ENCODE measurements around the gene RNU11. TPM values are rescaled to one million over a fixed set of nuclear protein-coding genes. Genes with fewer than 3 reads are reported as not detected.
"Not testable (repeated sequence)": the region's sequence is repeated elsewhere in the genome, so short reads cannot be mapped to it uniquely, and the experiment has no call there.

The RNU11 gene
- total RNA-seq, 1 experiment from 2014 or later, result not detected

GRCh38 chr1:28671254-28671780 lies 22.9 kb downstream of the RNU11 start:
- peaks cover 28% of the 10 kb centered on the region for H3K79me2 ChIP-seq (ENCODE audit: low read length)
- no peaks in the 10 kb centered on the region for H3K27me3 ChIP-seq (ENCODE audit: low read length)
- CTCF ChIA-PET, result interaction anchor here (0.6 kb wide), 1 partner anchor 66 kb away, joined by 5 read pairs; the partner anchor contains the start of gene YTHDF2
- H3K36me3 ChIP-seq (ENCODE audit: low read depth, low read length), result no peaks in the 10 kb centered on the region
- H3K27ac ChIP-seq (ENCODE audit: low read length), result no peak overlapping the region
- no peaks in the 10 kb centered on the region for H3K9me2 ChIP-seq (replicated peaks; ENCODE audit: low read length)
- DNase-seq (no peak), ATAC-seq (no peak)
- no peak overlapping the region for H3K9ac ChIP-seq (ENCODE audit: low read length)
- H4K20me1 ChIP-seq (ENCODE audit: low read length), result no peaks in the 10 kb centered on the region
- peaks cover 3% of the 10 kb centered on the region for H3F3A ChIP-seq (ENCODE audit: low read length, unreplicated experiment)
- intact Hi-C loops (cut with micrococcal nuclease), result no loop called here
- H2AFZ ChIP-seq (ENCODE audit: low read length), result no peak overlapping the region
- no peak overlapping the region for H3K4me2 ChIP-seq (ENCODE audit: low read length)
- TF ChIP-seq EZH2 (IDR thresholded peaks at IDR 0.05; ENCODE audit: low read length, unreplicated experiment), result no peak
- TF ChIP-seq EZH2phosphoT487 (IDR thresholded peaks at IDR 0.05; ENCODE audit: borderline replicate concordance, low read length), result no peak
- no peak for TF ChIP-seq CTCF (conservative IDR thresholded peaks at IDR 0.05; ENCODE audit: low read depth, low read length)
- H3K4me3 ChIP-seq (ENCODE audit: low read length), result no peak overlapping the region
- no peaks in the 10 kb centered on the region for H3K9me3 ChIP-seq (ENCODE audit: low read length)
- POLR2A ChIA-PET (ENCODE audit: unreplicated experiment), result interaction anchor here (0.6 kb wide), 1 partner anchor 155 kb away, joined by 4 read pairs; no protein-coding TSS in a partner anchor
- H3K4me1 ChIP-seq (ENCODE audit: insufficient read depth, low read length), result peaks cover 10% of the 10 kb centered on the region; the same call in 1 of the 2 replicates
- BruUV-seq (replicated peaks), result no TSS peak

GRCh38 chr1:28672971-28673370 lies 24.6 kb downstream of the RNU11 start:
- POLR2A ChIA-PET (ENCODE audit: unreplicated experiment), result not testable (repeated sequence)
- peaks cover 28% of the 10 kb centered on the region for H3K79me2 ChIP-seq (ENCODE audit: low read length)

GRCh38 chr1:28675924-28676257 lies 27.5 kb downstream of the RNU11 start:
- ChIA-PET POLR2A (ENCODE audit: unreplicated experiment) (no interaction called here), CTCF (interaction anchor here (0.6 kb wide), 1 partner anchor 45 kb away, joined by 9 read pairs; no protein-coding TSS in a partner anchor)
- BruUV-seq (replicated peaks), result no TSS peak
- no peak overlapping the region for H3K9ac ChIP-seq (ENCODE audit: low read length)
- TF ChIP-seq CTCF (conservative IDR thresholded peaks at IDR 0.05; ENCODE audit: low read depth, low read length) (no peak), EZH2phosphoT487 (IDR thresholded peaks at IDR 0.05; ENCODE audit: borderline replicate concordance, low read length) (no peak), EZH2 (IDR thresholded peaks at IDR 0.05; ENCODE audit: low read length, unreplicated experiment) (no peak)
- H3K9me3 ChIP-seq (ENCODE audit: low read length), result no peaks in the 10 kb centered on the region
- H3K4me1 ChIP-seq (ENCODE audit: insufficient read depth, low read length), result no peaks in the 10 kb centered on the region
- no peaks in the 10 kb centered on the region for H3F3A ChIP-seq (ENCODE audit: low read length, unreplicated experiment)
- intact Hi-C loops (cut with micrococcal nuclease), result no loop called here
- H3K27ac ChIP-seq (ENCODE audit: low read length), result no peak overlapping the region
- no peaks in the 10 kb centered on the region for H3K27me3 ChIP-seq (ENCODE audit: low read length)
- H3K9me2 ChIP-seq (replicated peaks; ENCODE audit: low read length), result no peaks in the 10 kb centered on the region
- no peaks in the 10 kb centered on the region for H3K36me3 ChIP-seq (ENCODE audit: low read depth, low read length)
- H3K79me2 ChIP-seq (ENCODE audit: low read length), result peaks cover 6% of the 10 kb centered on the region; the same call in 1 of the 2 replicates
- no peak for ATAC-seq
- H3K4me3 ChIP-seq (ENCODE audit: low read length), result no peak overlapping the region
- no peak overlapping the region for H3K4me2 ChIP-seq (ENCODE audit: low read length)
- no peak for DNase-seq
- H2AFZ ChIP-seq (ENCODE audit: low read length), result no peak overlapping the region
- no peaks in the 10 kb centered on the region for H4K20me1 ChIP-seq (ENCODE audit: low read length)

More at GRCh38 chr1:28672971-28673370, 24.6 kb downstream of the RNU11 start:
- BruUV-seq (replicated peaks); H3K4me2 ChIP-seq (ENCODE audit: low read length); H3K9me2 ChIP-seq (replicated peaks; ENCODE audit: low read length); H4K20me1 ChIP-seq (ENCODE audit: low read length); intact Hi-C loops (cut with micrococcal nuclease); H3K27me3 ChIP-seq (ENCODE audit: low read length); H3K4me1 ChIP-seq (ENCODE audit: insufficient read depth, low read length); H3K36me3 ChIP-seq (ENCODE audit: low read depth, low read length); H3K27ac ChIP-seq (ENCODE audit: low read length); H3F3A ChIP-seq (ENCODE audit: low read length, unreplicated experiment); H3K9ac ChIP-seq (ENCODE audit: low read length); H2AFZ ChIP-seq (ENCODE audit: low read length); CTCF ChIA-PET; H3K4me3 ChIP-seq (ENCODE audit: low read length); ATAC-seq; DNase-seq; H3K9me3 ChIP-seq (ENCODE audit: low read length): not testable (repeated sequence)
